NCI-H748 (cell line): ENCODE results near the gene AIP.
"Not testable (repeated sequence)": the region's sequence is repeated elsewhere in the genome, so short reads cannot be mapped to it uniquely, and the experiment has no call there.

Experiments
- DNase-seq: peaks from one replicate; lab custom pipeline; 2025; ENCODE audit not compliant: unreplicated experiment; lab: John Stamatoyannopoulos, UW

Gene AIP

DNA sequence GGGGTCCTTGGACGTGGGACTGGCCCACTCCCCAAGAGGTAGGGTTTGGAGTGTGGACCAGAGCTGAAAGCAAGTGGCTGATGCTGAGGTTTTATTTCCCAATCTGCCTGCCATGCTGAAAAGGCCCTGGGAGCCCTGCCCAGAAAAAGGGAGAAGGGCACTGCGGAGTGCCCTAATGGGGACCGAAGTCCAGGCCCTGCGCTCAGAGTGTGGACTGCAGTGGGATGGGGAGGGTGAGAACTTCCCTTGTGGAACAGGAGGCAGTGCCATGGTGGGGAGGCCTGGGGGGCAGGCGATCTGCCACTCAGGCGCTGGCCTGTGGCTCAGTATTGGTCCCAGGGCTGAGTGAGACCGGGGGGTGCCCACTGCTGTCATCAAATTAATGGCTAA, 34.6 kb upstream of the AIP start:
- no peak for DNase-seq

DNA sequence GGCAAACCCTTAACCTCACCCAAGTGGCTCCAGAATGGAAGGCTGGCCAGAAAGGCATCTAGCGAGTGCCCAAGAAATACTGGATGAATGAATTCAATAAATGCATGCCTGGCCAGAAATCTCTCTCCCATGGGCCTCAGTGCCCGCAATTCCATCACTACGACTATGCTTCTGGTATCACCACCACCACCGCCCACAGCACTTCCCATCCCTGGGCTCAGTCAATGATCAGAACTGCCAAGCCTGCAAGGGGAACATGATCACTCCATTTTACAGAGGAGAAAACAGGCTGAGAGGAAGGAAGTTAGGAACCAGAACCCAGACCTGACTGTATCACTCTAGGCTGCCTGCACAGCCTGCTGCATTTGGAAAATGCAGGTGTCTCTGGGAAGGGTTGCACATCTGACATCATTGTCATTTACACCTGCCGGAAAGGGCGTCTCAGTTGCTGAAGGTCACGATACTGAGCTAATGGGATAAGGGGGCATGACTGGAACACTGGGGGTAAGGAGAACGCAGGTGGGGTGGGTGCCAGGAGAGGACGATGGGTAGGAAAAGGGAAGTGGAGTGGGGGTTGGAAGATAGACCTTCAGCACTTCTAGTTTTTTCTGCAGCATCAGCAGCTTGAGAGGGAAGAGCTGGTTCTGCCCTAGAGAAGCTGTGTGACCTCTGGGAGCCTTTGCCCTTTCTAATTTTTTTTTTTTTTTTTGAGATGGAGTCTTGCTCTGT, 33.5 kb upstream of the AIP start:
- peak; percentile 20 for DNase-seq

DNA sequence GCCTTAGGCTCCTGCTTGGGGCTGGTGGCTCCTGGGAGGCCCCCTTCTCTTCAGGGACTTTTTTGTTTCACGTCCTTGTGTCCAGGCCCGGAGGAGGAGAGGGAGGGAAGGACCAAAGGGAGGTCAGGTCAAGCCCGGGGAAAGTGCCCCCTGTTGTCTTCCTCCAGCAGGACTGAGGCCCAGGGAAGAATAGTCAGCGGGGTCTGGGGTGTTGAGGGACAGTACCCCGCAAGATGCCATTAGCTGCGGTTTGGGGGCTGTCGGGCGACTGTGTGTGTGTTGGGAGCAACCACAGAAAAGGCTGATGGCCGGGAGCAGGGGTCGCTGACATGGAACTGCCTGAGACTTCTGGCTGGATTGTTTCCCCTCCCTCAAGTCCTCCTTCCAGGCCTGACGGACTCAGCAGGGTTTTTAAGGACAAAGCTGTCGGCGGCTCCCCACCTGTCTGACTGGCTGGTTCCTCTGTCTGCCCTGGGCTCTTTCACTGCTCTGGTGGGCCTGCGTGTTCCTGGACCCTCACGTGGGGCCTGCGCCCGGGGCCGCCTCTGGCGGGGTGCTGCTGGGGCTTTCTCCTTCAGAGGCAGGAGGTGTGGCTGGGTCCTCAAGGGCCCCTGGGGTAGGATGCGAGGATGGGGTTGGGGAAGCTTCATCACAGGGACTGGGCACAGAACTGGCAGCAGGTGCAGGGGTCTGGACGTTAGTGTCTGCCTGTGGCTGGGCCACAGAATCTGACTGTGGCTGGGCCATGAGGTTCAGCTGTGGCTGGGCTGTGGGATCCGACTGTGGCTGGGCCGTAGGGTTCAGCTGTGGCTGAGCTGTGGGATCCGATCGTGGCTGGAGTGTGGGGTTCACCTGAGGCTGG, 31.8 kb upstream of the AIP start:
- no peak for DNase-seq

DNA sequence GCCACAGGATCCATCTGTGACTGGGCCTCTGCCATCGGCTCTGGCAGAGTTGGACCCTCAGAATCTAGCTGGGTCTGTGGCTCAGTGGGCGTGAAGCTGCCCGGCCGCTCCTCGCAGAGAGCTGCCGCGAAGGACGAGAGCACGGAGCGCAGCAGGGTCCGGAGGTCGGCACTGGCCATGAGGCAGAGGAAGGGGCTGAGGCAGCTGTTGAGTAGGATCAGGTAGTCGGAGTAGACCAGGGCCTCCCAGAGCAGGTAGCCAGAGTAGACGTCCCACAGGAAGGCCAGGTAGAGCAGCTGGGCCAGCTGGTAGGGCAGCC, 31.2 kb upstream of the AIP start:
- DNase-seq = no peak

DNA sequence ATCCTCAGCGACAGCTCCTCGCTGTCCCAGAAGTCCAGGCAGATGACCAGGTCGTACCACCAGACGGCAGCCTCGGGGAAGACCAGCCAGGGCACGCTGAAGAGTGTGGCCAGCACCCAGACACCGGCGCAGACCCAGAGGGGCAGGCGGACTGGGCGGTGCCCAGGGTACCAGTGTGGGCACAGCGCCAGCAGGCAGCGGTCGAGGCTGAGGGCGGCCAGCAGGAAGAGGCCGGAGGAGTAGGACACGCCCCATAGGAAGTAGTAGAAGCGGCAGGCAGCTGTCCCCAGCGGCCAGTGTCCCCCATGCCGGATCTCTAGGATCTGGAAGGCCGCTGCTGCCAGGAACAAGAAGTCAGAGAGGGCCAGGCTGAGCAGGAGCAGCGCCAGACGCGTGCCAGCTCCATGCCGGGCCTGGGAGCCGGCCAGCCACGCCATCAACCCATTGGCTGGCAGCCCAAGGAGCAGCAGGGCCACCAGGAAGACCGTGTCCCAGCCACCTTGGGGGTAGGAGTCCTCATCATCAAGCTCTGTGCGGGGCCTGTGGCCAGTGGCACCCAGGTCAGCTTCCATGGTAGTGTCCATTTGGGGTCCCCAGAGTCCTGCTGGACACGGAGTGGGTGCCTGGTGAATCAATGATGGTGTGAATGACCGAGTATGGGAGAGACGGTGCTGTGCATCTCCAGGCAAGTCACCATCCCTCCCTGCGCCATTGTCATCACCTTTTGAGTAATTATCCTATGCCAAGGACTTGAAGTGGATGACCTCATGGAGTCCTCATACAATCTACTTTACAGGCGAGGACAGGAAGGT, 30.5 kb upstream of the AIP start, which contains the start of gene GPR152:
GPR152 (minus strand) TSS at position 589 of the 812 bp plus-strand sequence; CDS start at position 584, 5 bp downstream.
- DNase-seq = no peak

DNA sequence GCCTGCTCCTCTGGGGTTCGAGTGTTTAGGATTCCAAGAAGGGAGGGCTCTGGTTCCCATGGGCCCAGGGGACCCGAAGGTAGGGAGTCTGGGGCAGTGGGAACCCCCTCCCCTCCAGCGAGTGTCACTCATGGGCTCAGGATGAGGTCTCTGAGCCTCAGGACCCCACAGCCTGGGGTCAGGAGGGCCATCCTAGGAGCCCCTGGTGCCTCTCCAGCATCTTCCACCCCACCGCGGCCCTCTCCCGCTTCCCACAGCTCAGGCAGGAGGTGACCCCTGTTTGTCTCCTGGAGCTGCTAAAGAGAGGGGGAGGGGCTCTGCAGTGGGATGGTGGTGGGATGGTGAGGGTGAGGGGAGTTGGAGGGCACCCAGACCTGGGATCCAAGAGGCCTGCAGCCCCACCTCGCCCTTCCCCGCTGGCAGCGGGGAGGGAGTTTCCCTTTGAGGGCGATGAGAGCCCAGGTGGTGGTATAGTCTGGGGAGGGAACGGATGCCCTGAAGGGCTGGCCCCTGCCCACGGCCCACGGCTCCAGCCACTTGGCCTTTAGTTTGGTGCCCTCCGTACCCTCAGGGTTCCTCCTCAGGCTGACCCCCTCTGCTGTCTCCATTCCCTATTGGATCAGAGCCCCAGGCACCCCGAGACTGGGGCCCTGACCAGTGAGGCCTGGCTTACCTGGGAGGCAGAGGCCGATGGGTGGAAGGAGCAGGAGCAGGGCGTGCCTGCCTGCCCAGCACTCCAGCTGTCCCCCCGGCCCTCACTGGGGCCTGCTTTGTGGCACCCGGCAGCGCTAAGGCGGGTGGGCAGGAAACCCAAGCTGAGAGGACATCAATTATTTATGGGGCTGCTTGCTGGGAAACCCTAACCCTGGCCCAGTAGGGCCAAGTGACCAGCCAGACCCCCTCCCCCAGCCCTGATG, 28.8 kb upstream of the AIP start:
- no peak for DNase-seq

DNA sequence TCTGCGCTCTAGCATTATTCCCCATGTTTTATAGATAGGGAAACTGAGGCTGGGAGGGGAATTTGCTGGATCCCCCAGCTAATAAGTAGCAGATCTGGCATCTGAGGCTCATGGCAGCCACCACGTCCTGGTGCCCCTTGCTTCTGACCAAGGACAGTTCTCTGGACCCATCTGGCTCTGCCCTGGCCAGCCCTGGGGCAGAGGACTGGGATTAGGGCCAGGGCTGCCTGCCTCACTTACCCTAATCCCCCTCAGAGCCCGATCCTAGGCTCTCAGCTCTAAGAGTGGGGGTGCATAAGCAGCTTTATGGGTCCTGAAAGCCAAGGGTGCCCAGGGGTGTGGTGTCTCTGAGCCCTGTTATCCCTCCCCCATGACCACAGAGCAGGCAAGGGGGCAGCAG, 27.8 kb upstream of the AIP start, which contains the start of gene CABP4:
CABP4 (plus strand) TSS at position 301 of the 400 bp plus-strand sequence; CDS start at position 371, 70 bp downstream.
- DNase-seq = no peak

DNA sequence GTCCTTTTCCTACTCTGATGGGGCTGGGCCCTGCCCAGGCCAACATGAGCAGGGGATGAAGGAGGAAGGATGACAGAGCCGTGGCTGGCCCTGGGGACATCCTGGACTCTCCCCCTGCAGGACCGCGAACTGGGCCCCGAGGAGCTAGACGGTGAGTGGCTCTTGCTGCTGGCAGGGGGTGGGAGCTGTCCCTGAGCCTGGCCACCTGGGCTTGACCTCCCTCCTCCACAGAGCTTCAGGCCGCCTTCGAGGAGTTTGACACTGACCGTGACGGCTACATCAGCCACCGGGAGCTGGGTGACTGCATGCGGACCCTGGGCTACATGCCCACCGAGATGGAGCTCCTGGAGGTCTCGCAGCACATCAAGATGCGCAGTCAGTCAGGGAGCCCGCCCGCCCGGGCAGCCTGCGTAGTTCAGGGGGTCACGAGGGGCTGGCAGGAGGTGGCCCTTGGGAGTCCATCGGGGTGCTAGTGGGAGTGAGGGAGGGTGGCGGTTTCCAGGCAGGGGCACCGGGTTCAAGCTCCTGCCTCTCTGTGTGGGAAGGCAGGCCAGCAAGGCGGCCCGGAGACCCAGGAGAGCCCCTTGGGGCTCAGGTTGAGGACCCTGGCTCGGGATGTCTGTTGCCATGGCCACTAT, 26.6 kb upstream of the AIP start:
- no peak for DNase-seq

DNA sequence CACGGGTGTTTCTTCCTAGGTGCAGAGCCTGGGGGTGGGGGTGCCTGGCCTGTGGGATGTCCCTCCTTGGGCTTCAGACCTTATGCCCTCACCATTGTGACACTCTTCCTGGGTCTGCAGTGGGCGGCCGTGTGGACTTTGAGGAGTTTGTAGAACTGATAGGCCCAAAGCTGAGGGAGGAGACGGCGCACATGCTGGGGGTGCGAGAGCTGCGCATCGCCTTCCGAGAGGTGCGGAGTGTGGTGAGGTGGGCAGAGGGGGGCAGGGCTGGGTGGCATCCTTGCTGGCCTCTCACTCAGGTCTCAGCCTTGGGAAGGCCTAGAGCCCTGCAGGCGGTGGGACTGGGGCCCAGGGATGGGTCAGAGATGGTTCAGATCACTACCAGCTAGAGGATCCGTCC, 25.4 kb upstream of the AIP start:
- no peak for DNase-seq

DNA sequence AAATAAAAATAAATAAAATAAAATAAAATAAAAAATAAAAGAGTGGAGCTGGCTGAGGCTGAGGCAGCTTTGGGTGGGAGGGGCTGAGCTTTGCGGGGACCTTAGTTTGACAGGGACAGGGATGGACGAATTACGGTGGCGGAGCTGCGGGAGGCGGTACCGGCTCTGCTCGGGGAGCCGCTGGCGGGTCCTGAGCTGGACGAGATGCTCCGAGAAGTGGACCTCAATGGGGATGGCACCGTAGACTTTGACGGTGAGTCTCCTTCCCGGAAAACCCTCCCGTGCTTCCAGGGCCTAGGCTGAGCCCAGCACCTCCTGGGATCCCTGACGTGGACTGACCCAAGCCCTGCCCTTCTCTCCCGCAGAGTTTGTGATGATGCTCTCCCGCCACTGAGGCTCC, 24.6 kb upstream of the AIP start:
- no peak for DNase-seq

DNA sequence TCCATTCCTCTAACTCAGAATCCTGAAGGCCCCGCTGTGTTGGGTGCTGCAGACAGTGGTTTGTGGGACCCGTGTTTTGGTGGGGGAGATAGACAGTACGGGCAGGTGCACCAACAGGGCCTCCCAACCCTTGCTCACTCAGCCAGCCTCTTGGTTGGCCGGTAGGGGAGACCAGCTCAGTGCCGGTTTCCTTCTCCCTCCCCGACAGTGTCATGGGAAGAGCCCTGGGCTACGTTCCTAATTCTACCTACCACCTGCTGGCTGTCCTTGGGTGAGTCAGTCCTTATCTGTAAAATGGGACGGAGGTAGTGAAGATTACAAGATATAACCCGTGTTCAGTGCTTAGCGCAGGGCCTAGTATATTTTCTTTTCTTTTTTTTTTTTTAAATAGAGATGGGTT, 19.6 kb upstream of the AIP start:
- no peak for DNase-seq

DNA sequence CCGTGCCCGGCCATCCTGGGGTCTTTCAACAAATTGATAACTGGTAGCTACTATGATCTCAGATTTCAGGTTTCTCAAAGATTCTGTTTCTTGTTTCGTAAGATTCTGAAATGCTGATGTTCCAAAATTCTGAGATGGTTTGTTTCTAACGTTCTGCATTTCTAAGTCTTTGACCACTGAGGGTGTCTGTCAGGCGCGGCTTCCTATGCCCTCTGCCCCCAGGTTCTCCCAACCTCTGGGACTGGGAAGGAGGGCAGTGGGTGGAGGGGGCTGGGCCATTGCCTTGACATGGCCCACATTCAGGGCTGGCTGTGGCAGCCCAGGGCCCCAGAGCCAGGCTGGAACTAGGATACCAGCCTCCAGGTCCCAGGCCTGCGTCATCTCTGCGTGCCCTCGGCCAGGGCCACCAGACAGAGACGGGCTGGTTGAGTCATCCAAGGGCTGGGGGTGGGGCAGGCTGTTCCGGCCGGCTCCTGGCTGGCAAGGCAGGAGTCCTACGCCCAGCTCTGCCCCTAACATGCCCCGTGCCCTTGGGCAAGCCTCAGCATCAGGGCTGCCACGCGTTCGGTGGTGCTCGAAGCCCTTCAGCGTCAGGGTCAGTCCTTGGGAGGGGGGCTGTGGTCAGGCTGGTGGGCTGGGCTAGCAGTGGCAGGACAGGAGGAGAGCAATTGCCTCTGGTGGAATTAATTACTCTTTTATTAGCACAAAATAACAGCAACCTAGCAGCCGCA, 19.0 kb upstream of the AIP start:
- DNase-seq = no peak

DNA sequence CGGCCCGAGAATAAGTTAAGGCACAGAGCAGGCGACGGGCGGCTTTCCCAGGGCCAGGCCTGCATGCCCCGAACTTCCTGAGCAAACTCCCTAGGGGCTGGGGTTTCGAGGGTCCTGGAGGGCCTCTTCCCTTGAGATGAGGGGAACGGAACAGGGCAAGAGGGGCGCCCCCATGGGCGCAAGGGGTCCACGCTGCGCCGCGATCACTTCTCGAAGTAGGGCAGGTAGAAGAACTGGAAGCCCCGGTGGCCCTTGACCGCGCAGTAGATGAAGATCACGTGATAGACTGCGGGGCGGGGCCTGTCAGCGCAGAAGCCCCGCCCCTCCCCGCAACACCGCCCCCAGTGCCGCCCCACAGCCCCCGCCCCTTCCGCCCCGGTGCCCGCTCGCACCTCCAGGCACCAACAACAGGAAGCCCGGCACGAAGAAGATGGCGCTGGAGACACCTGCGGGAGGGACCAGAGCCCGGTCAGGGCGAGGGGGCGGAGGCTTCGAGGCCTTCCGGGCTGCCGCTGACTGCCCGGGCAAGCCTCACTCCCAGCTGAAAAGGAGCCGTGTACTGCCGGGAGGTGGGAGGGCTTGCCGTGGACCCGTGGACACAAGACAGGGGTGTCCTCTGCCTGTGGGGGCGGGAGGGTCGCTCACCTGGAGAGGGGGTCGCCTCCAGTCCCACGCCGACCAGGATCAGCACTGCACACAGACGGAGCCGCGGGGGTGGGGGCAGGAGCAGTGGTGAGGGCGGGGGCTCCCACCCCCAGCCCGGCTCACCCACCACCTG, 18.2 kb upstream of the AIP start:
- peak; percentile 90 for DNase-seq

DNA sequence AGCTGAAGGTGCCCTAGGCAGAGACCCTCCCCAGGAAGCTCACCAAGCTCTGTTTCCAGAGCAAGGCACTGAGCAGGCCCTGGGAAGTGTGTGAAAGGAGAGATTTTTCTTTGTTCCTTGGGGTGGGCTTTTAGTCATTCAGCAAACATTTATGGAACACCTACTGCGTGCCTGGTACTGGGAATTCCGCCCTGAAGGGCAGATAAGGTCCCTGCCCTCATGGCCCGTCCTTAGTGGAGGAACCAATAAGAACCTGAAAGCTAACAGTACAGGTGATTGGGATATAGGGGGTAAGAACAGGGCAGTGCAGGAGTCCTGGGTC, 17.7 kb upstream of the AIP start:
- DNase-seq = peak; percentile 35

DNA sequence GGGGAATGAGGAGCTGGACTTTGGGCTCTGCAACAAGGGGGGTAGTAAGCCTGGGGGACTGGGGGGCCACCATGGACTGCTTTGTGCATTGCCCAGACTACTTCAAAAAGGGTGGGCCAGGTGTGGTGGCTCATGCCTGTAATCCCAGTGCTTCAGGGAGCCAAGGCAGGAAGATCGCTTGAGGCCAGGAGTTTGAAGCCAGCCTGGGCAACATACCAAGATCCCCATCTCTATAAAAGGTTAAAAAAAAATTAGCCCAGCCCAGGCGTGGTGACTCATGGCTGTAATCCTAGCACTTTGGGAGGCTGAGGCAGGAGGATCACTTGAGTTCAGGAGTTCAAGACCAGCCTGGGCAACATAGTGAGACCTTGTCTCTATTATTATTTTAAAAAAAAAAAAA, 17.3 kb upstream of the AIP start:
- DNase-seq = not testable (repeated sequence)

DNA sequence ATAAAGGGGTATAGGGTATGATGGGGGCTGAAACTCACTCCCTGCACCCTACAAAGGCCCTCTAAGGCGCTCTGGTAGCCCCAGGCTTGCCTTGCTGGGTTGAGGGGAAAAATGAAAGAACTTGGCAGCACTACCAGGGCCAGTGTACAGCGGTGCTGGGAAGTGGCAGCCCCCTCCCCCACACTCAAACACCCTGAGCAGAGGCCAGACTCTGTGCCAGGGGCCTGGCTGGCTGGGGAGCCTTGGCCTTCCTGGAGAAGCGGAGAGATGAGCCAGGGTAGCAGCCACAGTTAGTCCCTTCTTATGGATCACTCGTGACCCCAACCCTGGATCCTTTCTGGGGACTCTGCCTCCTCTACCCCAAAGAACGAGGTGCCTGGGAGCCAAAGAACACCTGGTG, 16.5 kb upstream of the AIP start:
- no peak for DNase-seq

DNA sequence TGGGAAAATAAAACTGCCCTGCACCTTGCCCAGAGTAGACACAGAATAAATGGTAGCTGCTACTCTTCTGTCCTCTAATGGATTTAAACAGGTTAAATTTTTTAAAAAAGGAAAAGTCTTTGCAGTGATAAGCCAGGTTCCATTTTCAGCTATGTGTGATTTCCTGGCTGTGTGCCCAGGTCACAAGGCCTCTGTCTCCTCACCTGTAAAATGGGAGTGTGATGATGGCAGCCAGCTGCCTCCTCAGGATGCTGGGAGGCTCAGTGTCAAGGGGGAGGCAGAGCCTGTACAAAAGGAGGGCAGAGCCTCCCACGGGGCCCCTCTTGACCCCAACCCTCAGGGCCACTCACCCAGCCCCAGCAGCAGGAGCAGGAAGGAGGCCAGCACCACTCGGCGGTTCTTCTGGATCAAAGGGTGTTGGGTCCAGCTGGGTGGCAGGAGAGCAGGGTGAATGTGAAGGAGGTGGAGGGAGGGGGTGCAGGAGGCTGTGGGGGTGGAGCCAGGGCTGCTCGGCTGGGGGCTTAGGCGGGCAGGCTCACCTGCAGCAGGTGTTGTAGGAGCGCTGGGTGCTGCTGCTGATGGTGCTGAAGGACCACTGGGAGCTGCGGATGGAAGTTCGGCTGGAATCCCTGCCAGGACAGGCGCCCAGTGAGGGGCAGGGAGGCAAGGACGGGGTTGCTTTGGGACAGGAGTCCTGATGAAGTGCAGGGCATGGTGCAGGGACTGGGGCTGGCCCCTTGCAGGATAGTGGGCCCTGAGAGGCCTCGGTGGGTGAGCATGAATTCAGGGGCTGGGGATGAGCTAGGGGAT, 15.7 kb upstream of the AIP start:
- DNase-seq = no peak

DNA sequence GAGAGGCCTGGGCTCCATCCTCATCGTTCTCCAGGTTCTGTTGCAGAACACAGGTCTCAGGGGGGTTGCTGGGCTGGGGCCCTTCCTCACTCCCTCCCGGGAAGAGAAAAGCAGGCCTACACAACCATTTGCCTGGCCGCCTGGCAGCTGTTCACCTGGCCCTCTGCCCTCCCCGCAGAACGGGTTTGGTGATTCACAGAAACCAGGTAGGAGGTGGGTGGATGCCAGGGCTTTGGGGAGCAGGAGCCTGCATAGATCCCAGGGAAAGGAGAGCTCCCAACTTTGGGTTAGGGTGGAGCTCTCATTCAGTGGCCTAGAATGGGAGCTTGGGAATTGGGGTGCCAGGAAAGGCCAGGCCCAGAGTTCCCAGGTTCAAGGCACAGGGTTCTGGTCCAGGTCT, 14.8 kb upstream of the AIP start:
- DNase-seq = peak; percentile 25
